ENCODE results near the gene TMEM181. TPM values are rescaled to one million over a fixed set of nuclear protein-coding genes. Genes with fewer than 3 reads are reported as not detected.

Gene TMEM181
- total and polyA plus RNA-seq, 2 experiments from 2014 or later: 20.0 to 46.9 TPM

DNA sequence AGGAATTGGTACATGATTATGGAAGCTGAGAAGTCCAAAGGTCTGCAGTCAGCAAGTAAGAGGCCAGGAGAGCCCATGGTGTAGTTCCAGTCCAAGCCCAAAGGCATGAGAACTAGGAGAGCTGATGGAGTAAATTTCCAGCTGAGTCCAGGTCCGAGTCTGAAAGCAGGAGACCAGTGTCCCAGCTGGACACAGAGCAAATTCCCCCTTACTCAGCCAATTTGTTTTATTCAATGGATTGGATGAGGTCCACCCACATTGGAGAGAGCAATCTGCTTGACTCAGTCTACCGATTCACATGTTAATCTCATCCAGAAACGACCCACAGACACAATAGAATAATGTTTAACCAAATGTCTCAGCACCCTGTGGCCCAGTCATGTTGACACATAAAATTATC is 14.9 kb downstream of the TMEM181 start:
- Histone ChIP-seq H3K79me2 (peaks cover 76% of the 10 kb centered on the region), H2AFZ (no peak overlapping the region), H3K4me3 (no peak overlapping the region), H3K36me3 (replicated peaks; ENCODE audit: insufficient read depth, low read depth) (no peaks in the 10 kb centered on the region), H3K9me2 (replicated peaks; ENCODE audit: insufficient read depth) (no peaks in the 10 kb centered on the region), H3K4me2 (no peak overlapping the region), H4K20me1 (ENCODE audit: insufficient read depth, poor library complexity, severe bottlenecking) (peaks cover 3% of the 10 kb centered on the region), H3K27ac (no peak overlapping the region), H3K27me3 (no peaks in the 10 kb centered on the region), H3K4me1 (ENCODE audit: insufficient read depth) (no peaks in the 10 kb centered on the region), H3K9me3 (ENCODE audit: low read depth) (no peaks in the 10 kb centered on the region)
- WGBS (ENCODE audit: low lambda C conversion rate, missing lambda C conversion rate): 75% methylated on average over 3 of the region's 3 CpGs
- DNase-seq (ENCODE audit: low spot score): no peak
- TF ChIP-seq EZH2phosphoT487 (IDR thresholded peaks at IDR 0.05; ENCODE audit: low read depth, severe bottlenecking, unreplicated experiment): no peak
- TF ChIP-seq EZH2 (IDR thresholded peaks at IDR 0.05; ENCODE audit: borderline replicate concordance): no peak
- TF ChIP-seq, protein P1, sequence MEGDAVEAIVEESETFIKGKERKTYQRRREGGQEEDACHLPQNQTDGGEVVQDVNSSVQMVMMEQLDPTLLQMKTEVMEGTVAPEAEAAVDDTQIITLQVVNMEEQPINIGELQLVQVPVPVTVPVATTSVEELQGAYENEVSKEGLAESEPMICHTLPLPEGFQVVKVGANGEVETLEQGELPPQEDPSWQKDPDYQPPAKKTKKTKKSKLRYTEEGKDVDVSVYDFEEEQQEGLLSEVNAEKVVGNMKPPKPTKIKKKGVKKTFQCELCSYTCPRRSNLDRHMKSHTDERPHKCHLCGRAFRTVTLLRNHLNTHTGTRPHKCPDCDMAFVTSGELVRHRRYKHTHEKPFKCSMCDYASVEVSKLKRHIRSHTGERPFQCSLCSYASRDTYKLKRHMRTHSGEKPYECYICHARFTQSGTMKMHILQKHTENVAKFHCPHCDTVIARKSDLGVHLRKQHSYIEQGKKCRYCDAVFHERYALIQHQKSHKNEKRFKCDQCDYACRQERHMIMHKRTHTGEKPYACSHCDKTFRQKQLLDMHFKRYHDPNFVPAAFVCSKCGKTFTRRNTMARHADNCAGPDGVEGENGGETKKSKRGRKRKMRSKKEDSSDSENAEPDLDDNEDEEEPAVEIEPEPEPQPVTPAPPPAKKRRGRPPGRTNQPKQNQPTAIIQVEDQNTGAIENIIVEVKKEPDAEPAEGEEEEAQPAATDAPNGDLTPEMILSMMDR (IDR thresholded peaks at IDR 0.05; ENCODE audit: poor library complexity): no peak

DNA sequence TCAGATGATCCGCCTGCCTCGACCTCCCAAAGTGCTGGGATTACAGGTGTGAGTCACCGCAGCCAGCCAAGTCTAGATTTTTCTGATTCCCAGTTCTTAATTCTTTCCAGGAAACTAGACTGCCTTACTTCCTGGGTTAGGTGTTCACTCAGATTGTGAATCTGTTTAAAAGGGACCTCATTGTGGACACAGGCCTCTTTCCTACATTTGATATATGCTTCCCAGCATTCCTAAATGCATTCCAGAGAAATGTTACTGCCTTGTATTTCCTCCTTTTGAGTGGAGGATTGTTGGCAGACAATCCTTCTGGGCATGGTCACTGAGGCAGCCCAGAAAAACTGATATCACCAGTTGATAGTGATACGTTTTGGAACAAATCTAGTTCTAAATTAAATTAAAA is 15.7 kb downstream of the TMEM181 start:
- H2AFZ ChIP-seq: no peak overlapping the region
- H3K4me3 ChIP-seq: no peak overlapping the region
- TF ChIP-seq EZH2phosphoT487 (IDR thresholded peaks at IDR 0.05; ENCODE audit: low read depth, severe bottlenecking, unreplicated experiment) (no peak), EZH2 (IDR thresholded peaks at IDR 0.05; ENCODE audit: borderline replicate concordance) (no peak)
- TF ChIP-seq, protein P1 (IDR thresholded peaks at IDR 0.05; ENCODE audit: poor library complexity): no peak
- no peaks in the 10 kb centered on the region for H3K27me3 ChIP-seq
- no peaks in the 10 kb centered on the region for H3K4me1 ChIP-seq (ENCODE audit: insufficient read depth)
- H4K20me1 ChIP-seq (ENCODE audit: insufficient read depth, poor library complexity, severe bottlenecking): peaks cover 3% of the 10 kb centered on the region
- peaks cover 73% of the 10 kb centered on the region for H3K79me2 ChIP-seq
- H3K9me3 ChIP-seq (ENCODE audit: low read depth): no peaks in the 10 kb centered on the region
- no peaks in the 10 kb centered on the region for H3K9me2 ChIP-seq (replicated peaks; ENCODE audit: insufficient read depth)
- no peak overlapping the region for H3K4me2 ChIP-seq
- no peak for DNase-seq (ENCODE audit: low spot score)
- H3K27ac ChIP-seq: no peak overlapping the region
- H3K36me3 ChIP-seq (replicated peaks; ENCODE audit: insufficient read depth, low read depth): no peaks in the 10 kb centered on the region
- 87% methylated on average over 4 of the region's 4 CpGs for WGBS (ENCODE audit: low lambda C conversion rate, missing lambda C conversion rate)

DNA sequence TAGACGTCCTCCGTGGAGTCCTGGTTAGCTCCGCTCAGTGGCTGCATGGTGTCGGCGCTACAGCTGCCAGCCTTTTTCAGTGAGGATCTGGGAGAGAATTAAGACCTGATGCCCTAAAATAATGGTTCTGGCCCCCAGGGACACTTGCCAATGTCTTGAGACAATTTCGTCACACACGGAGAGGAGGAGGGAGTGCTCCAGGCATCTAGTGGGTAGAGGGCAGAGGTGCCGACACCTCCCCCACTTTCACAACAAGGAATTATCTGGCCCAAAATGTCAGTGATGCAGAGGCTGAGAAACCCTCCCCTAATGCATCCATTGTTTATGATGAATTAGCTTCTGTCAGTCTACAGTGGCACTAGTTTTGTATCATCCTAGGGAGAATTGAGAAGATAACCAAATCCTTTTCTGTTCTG is 24.4 kb downstream of the TMEM181 start:
- no peaks in the 10 kb centered on the region for H3K9me2 ChIP-seq (replicated peaks; ENCODE audit: insufficient read depth)
- no peak overlapping the region for H2AFZ ChIP-seq
- no peak for DNase-seq (ENCODE audit: low spot score)
- no peak overlapping the region for H3K4me3 ChIP-seq
- 96% methylated on average over 8 of the region's 8 CpGs for WGBS (ENCODE audit: low lambda C conversion rate, missing lambda C conversion rate)
- peaks cover 7% of the 10 kb centered on the region for H3K79me2 ChIP-seq
- no peak overlapping the region for H3K27ac ChIP-seq
- peaks cover 2% of the 10 kb centered on the region for H3K36me3 ChIP-seq (replicated peaks; ENCODE audit: insufficient read depth, low read depth)
- no peaks in the 10 kb centered on the region for H3K27me3 ChIP-seq
- H3K4me1 ChIP-seq (ENCODE audit: insufficient read depth): no peaks in the 10 kb centered on the region
- H4K20me1 ChIP-seq (ENCODE audit: insufficient read depth, poor library complexity, severe bottlenecking): no peaks in the 10 kb centered on the region
- TF ChIP-seq, protein P1 (IDR thresholded peaks at IDR 0.05; ENCODE audit: poor library complexity): no peak
- TF ChIP-seq EZH2 (IDR thresholded peaks at IDR 0.05; ENCODE audit: borderline replicate concordance) (no peak), EZH2phosphoT487 (IDR thresholded peaks at IDR 0.05; ENCODE audit: low read depth, severe bottlenecking, unreplicated experiment) (no peak)
- H3K4me2 ChIP-seq: no peak overlapping the region
- no peaks in the 10 kb centered on the region for H3K9me3 ChIP-seq (ENCODE audit: low read depth)

DNA sequence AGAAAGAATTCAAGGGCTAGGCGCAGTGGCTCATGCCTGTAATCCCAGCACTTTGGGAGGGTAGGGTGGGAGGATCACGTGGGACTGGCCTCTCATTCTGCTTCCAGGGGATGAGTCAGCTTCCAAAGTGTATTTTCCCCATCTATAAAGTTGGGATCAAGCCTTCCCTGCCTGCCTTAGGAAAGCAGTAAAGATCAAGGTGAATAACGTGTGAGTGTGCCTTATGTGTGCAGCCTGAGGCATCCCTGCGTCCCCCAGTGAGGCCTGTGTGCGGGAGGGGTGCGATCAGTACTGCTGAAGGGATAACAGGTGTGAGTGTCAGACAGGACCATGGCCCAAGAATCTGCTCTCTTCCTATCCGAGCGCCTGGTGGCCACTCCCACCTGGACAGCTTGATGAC is 26.8 kb downstream of the TMEM181 start:
- no peaks in the 10 kb centered on the region for H3K9me3 ChIP-seq (ENCODE audit: low read depth)
- H3K4me2 ChIP-seq: no peak overlapping the region
- H3K27ac ChIP-seq: no peak overlapping the region
- H3K4me1 ChIP-seq (ENCODE audit: insufficient read depth): no peaks in the 10 kb centered on the region
- TF ChIP-seq EZH2 (IDR thresholded peaks at IDR 0.05; ENCODE audit: borderline replicate concordance): no peak
- no peak for TF ChIP-seq EZH2phosphoT487 (IDR thresholded peaks at IDR 0.05; ENCODE audit: low read depth, severe bottlenecking, unreplicated experiment)
- TF ChIP-seq, protein P1 (IDR thresholded peaks at IDR 0.05; ENCODE audit: poor library complexity): no peak
- H3K36me3 ChIP-seq (replicated peaks; ENCODE audit: insufficient read depth, low read depth): peaks cover 2% of the 10 kb centered on the region
- no peak overlapping the region for H3K4me3 ChIP-seq
- H2AFZ ChIP-seq: no peak overlapping the region
- no peaks in the 10 kb centered on the region for H4K20me1 ChIP-seq (ENCODE audit: insufficient read depth, poor library complexity, severe bottlenecking)
- H3K27me3 ChIP-seq: no peaks in the 10 kb centered on the region
- H3K79me2 ChIP-seq: no peaks in the 10 kb centered on the region
- H3K9me2 ChIP-seq (replicated peaks; ENCODE audit: insufficient read depth): no peaks in the 10 kb centered on the region
- 95% methylated on average over 8 of the region's 8 CpGs for WGBS (ENCODE audit: low lambda C conversion rate, missing lambda C conversion rate)
- no peak for DNase-seq (ENCODE audit: low spot score)
